Natural killer cell treated with Interleukin-12 subunit alpha and Interleukin-12 subunit beta and Interleukin-15 and Interleukin-18, amount 100 ng/mL, for 72 hours (primary cell): ENCODE results near the gene CLDN11. TPM values are rescaled to one million over a fixed set of nuclear protein-coding genes. Genes with fewer than 3 reads are reported as not detected.

Source experiments
- ATAC-seq, 2 donors: fragments of 150-1000 bp; cut with Tn5 transposase in 1 of 2; sonication (Bioruptor Pico), chemical (Tn5 transposase) in 1 of 2; 2 replicates each; pipeline ENCODE4 v1.10.0; 2021
- DNase-seq: peaks from one replicate; pipeline ENCODE4 v3.0.0; 2022; ENCODE audit warnings: low spot score
- H3K27ac Mint-ChIP-seq, 2 donors: 1 replicate in 1 of 2; 2 replicates in 1 of 2; pipeline ENCODE4 v1.8.0; 2022; ENCODE audit warnings: mixed read lengths in 2 of 2, mild to moderate bottlenecking in 1 of 2, moderate library complexity in 1 of 2
- H3K27me3 Mint-ChIP-seq, 2 donors: 1 replicate in 1 of 2; 2 replicates in 1 of 2; pipeline ENCODE4 v1.8.0; 2022; ENCODE audit warnings: mixed read lengths in 2 of 2
- H3K36me3 Mint-ChIP-seq: one replicate; pipeline ENCODE4 v1.8.0; 2022; ENCODE audit warnings: mixed read lengths
- H3K4me1 Mint-ChIP-seq, 2 donors: 1 replicate in 1 of 2; 2 replicates in 1 of 2; pipeline ENCODE4 v1.8.0; 2022; ENCODE audit warnings: low read depth in 2 of 2, mixed read lengths in 2 of 2, mild to moderate bottlenecking in 1 of 2
- H3K4me3 Mint-ChIP-seq: one replicate; pipeline ENCODE4 v1.8.0; 2022; ENCODE audit warnings: mixed read lengths
- H3K9me3 Mint-ChIP-seq: 2 replicates; pipeline ENCODE4 v1.8.0; 2022; ENCODE audit warnings: mixed read lengths
- total RNA-seq, 2 donors: library from RNA; stranded (reverse); gene quantifications; one replicate each; pipeline ENCODE4 v1.2.3, GENCODE V29; 2022

The CLDN11 gene
- total RNA-seq, 2 donors from 2014 or later: 0.53 TPM; not detected in 1

- Mint-ChIP-seq H3K4me1 (no peaks in the 10 kb centered on the region), H3K36me3 (no peaks in the 10 kb centered on the region), H3K9me3 (no peaks in the 10 kb centered on the region), H3K27me3 (peaks cover 10 to 12% of the 10 kb centered on the region in 2 donors), H3K4me3 (no peak overlapping the region), H3K27ac (no peak overlapping the region)
- ATAC-seq (no peak), DNase-seq (no peak)
Measured at GRCh38 chr3:170437176-170437575, 18.5 kb downstream of the CLDN11 start.

- DNase-seq (no peak), ATAC-seq (no peak)
- Mint-ChIP-seq H3K9me3 (no peaks in the 10 kb centered on the region), H3K4me3 (no peak overlapping the region), H3K27ac (no peak overlapping the region), H3K4me1 (no peaks in the 10 kb centered on the region), H3K27me3 (peaks cover 16% of the 10 kb centered on the region in 2 donors), H3K36me3 (no peaks in the 10 kb centered on the region)
Measured at GRCh38 chr3:170437696-170438407, 19.2 kb downstream of the CLDN11 start.

GRCh38 chr3:170438836-170439235 is 20.2 kb downstream of the CLDN11 start:
- Mint-ChIP-seq H3K27ac (no peak overlapping the region), H3K4me3 (no peak overlapping the region), H3K27me3 (peaks cover 16 to 17% of the 10 kb centered on the region in 2 donors), H3K36me3 (no peaks in the 10 kb centered on the region), H3K4me1 (no peaks in the 10 kb centered on the region), H3K9me3 (no peaks in the 10 kb centered on the region)
- DNase-seq (no peak), ATAC-seq (no peak)

- Mint-ChIP-seq H3K27me3 (peaks cover 16 to 17% of the 10 kb centered on the region in 2 donors), H3K27ac (no peak overlapping the region), H3K9me3 (no peaks in the 10 kb centered on the region), H3K4me1 (no peaks in the 10 kb centered on the region), H3K4me3 (no peak overlapping the region), H3K36me3 (no peaks in the 10 kb centered on the region)
- DNase-seq: no peak
- no peak for ATAC-seq
Measured at GRCh38 chr3:170440344-170440743, 21.7 kb downstream of the CLDN11 start.

GRCh38 chr3:170441412-170441811 is 22.7 kb downstream of the CLDN11 start:
- ATAC-seq (no peak), DNase-seq (no peak)
- Mint-ChIP-seq H3K9me3 (no peaks in the 10 kb centered on the region), H3K27me3 (peaks cover 16 to 17% of the 10 kb centered on the region in 2 donors), H3K27ac (no peak overlapping the region), H3K4me1 (no peaks in the 10 kb centered on the region), H3K36me3 (no peaks in the 10 kb centered on the region), H3K4me3 (no peak overlapping the region)

- no peak overlapping the region for H3K27ac Mint-ChIP-seq
- DNase-seq: no peak
- no peaks in the 10 kb centered on the region for H3K9me3 Mint-ChIP-seq
- no peak overlapping the region for H3K4me3 Mint-ChIP-seq
- no peaks in the 10 kb centered on the region for H3K36me3 Mint-ChIP-seq
- H3K4me1 Mint-ChIP-seq: no peaks in the 10 kb centered on the region
- ATAC-seq: no peak
- peaks cover 14 to 17% of the 10 kb centered on the region in 2 donors for H3K27me3 Mint-ChIP-seq
Measured at GRCh38 chr3:170442947-170443346, 24.3 kb downstream of the CLDN11 start.

GRCh38 chr3:170443457-170443856 is 24.8 kb downstream of the CLDN11 start:
- Mint-ChIP-seq H3K27me3 (peaks cover 16 to 17% of the 10 kb centered on the region in 2 donors), H3K27ac (no peak overlapping the region), H3K4me3 (no peak overlapping the region), H3K36me3 (no peaks in the 10 kb centered on the region), H3K9me3 (no peaks in the 10 kb centered on the region), H3K4me1 (no peaks in the 10 kb centered on the region)
- no peak for DNase-seq
- ATAC-seq: no peak

GRCh38 chr3:170448584-170448983 is 29.9 kb downstream of the CLDN11 start:
- Mint-ChIP-seq H3K4me3 (no peak overlapping the region), H3K36me3 (no peaks in the 10 kb centered on the region), H3K4me1 (no peaks in the 10 kb centered on the region), H3K9me3 (no peaks in the 10 kb centered on the region), H3K27ac (no peak overlapping the region), H3K27me3 (peaks cover 0 to 6% of the 10 kb centered on the region in 2 donors)
- no peak for ATAC-seq
- DNase-seq: no peak

GRCh38 chr3:170450039-170450438 is 31.4 kb downstream of the CLDN11 start:
- H3K36me3 Mint-ChIP-seq: no peaks in the 10 kb centered on the region
- no peaks in the 10 kb centered on the region for H3K9me3 Mint-ChIP-seq
- no peak overlapping the region for H3K27ac Mint-ChIP-seq
- H3K4me1 Mint-ChIP-seq: no peaks in the 10 kb centered on the region
- DNase-seq: no peak
- H3K4me3 Mint-ChIP-seq: no peak overlapping the region
- H3K27me3 Mint-ChIP-seq: peaks cover 5 to 10% of the 10 kb centered on the region in 2 donors
- ATAC-seq: no peak

- no peak for ATAC-seq
- no peak overlapping the region for H3K4me3 Mint-ChIP-seq
- no peak for DNase-seq
- no peaks in the 10 kb centered on the region for H3K4me1 Mint-ChIP-seq
- H3K27me3 Mint-ChIP-seq: peaks cover 5 to 19% of the 10 kb centered on the region in 2 donors
- H3K9me3 Mint-ChIP-seq: no peaks in the 10 kb centered on the region
- no peak overlapping the region for H3K27ac Mint-ChIP-seq
- no peaks in the 10 kb centered on the region for H3K36me3 Mint-ChIP-seq
Measured at GRCh38 chr3:170454509-170454908, 35.8 kb downstream of the CLDN11 start.

- H3K4me1 Mint-ChIP-seq: no peaks in the 10 kb centered on the region
- no peak for DNase-seq
- no peaks in the 10 kb centered on the region for H3K9me3 Mint-ChIP-seq
- no peak for ATAC-seq
- no peaks in the 10 kb centered on the region for H3K36me3 Mint-ChIP-seq
- no peak overlapping the region for H3K4me3 Mint-ChIP-seq
- H3K27me3 Mint-ChIP-seq: peaks cover 17 to 28% of the 10 kb centered on the region in 2 donors
- H3K27ac Mint-ChIP-seq: no peak overlapping the region
Measured at GRCh38 chr3:170458285-170458684, 39.6 kb downstream of the CLDN11 start.

GRCh38 chr3:170463011-170463410 is 44.3 kb downstream of the CLDN11 start:
- no peak overlapping the region for H3K4me3 Mint-ChIP-seq
- ATAC-seq: no peak
- no peaks in the 10 kb centered on the region for H3K9me3 Mint-ChIP-seq
- no peaks in the 10 kb centered on the region for H3K4me1 Mint-ChIP-seq
- no peaks in the 10 kb centered on the region for H3K36me3 Mint-ChIP-seq
- DNase-seq: no peak
- H3K27ac Mint-ChIP-seq: no peak overlapping the region
- H3K27me3 Mint-ChIP-seq: peaks cover 21 to 23% of the 10 kb centered on the region in 2 donors

- H3K36me3 Mint-ChIP-seq: no peaks in the 10 kb centered on the region
Measured at GRCh38 chr3:170465955-170466354, 47.3 kb downstream of the CLDN11 start.

GRCh38 chr3:170467007-170467406 is 48.3 kb downstream of the CLDN11 start:
- no peaks in the 10 kb centered on the region for H3K36me3 Mint-ChIP-seq
- H3K27ac Mint-ChIP-seq: no peak overlapping the region
- peak in 1 of 2 donors; percentile 41 for ATAC-seq
- H3K4me3 Mint-ChIP-seq: no peak overlapping the region
- peaks cover 26 to 42% of the 10 kb centered on the region in 2 donors for H3K27me3 Mint-ChIP-seq
- no peaks in the 10 kb centered on the region for H3K9me3 Mint-ChIP-seq
- no peak for DNase-seq
- H3K4me1 Mint-ChIP-seq: no peaks in the 10 kb centered on the region

More at GRCh38 chr3:170465955-170466354, 47.3 kb downstream of the CLDN11 start:
- Mint-ChIP-seq H3K4me1 (no peaks in the 10 kb centered on the region), H3K9me3 (no peaks in the 10 kb centered on the region), H3K27me3 (peaks cover 26 to 37% of the 10 kb centered on the region in 2 donors), H3K27ac (no peak overlapping the region), H3K4me3 (no peak overlapping the region)
- DNase-seq: no peak
- ATAC-seq: no peak
